PC-3 (cell line): ENCODE measurements around the gene IGSF9B. TPM values are rescaled to one million over a fixed set of nuclear protein-coding genes. Genes with fewer than 3 reads are reported as not detected.

Experiments used
- ATAC-seq: fragments of 200-7000 bp; cut with Tn5 transposase; 2 replicates; pipeline ENCODE4 v1.9.1; 2020; ENCODE audit warnings: mild to moderate bottlenecking, moderate library complexity
- BruUV-seq: library from RNA; stranded (reverse); fragments of 400-500 nt; replicated peaks from 2 replicates; lab custom pipeline; 2021; lab: Mats Ljungman, UMichigan
- CTCF ChIA-PET: fragments of 300-600 bp; sonication (Branson Sonifier 250); formaldehyde crosslinking; loops from one replicate; lab custom pipeline; 2022; ENCODE audit warnings: antibody characterized with exemption; lab: Charles Lee
- POLR2A ChIA-PET: fragments of 300-600 bp; sonication (Branson Sonifier 250); formaldehyde crosslinking; loops from one replicate; lab custom pipeline; 2022; ENCODE audit warnings: antibody characterized with exemption; ENCODE audit not compliant: unreplicated experiment; lab: Charles Lee
- DNase-seq: peaks from one replicate; pipeline ENCODE4 v3.0.0-alpha.2; 2015
- H2AFZ ChIP-seq: fragments of 300-600 bp; sonication (generic); 2 replicates; pipeline ENCODE4 v1.6.0; 2016; ENCODE audit warnings: antibody characterized with exemption, low read length
- H3F3A ChIP-seq: fragments of 300-600 bp; sonication (generic); one replicate; pipeline ENCODE4 v1.6.0; 2017; ENCODE audit warnings: antibody characterized with exemption, low read length, control low read depth, mild to moderate bottlenecking; ENCODE audit not compliant: unreplicated experiment
- H3K27ac ChIP-seq: fragments of 300-600 bp; sonication (generic); 2 replicates; pipeline ENCODE4 v1.5.1; 2016; ENCODE audit warnings: mild to moderate bottlenecking, low read length
- H3K27me3 ChIP-seq: fragments of 300-600 bp; sonication (generic); 2 replicates; pipeline ENCODE4 v1.6.1; 2016; ENCODE audit warnings: low read length, mixed read lengths
- H3K36me3 ChIP-seq: fragments of 300-600 bp; sonication (generic); 2 replicates; pipeline ENCODE4 v1.6.1; 2016; ENCODE audit warnings: low read depth, mixed run types, low read length, mixed read lengths
- H3K4me1 ChIP-seq: fragments of 300-600 bp; sonication (generic); 2 replicates; pipeline ENCODE4 v1.5.1; 2016; ENCODE audit warnings: low read length; ENCODE audit not compliant: insufficient read depth
- H3K4me2 ChIP-seq: fragments of 300-600 bp; sonication (generic); 2 replicates; pipeline ENCODE4 v1.6.0; 2016; ENCODE audit warnings: low read length
- H3K4me3 ChIP-seq: fragments of 300-600 bp; sonication (generic); 2 replicates; pipeline ENCODE4 v1.5.1; 2016; ENCODE audit warnings: mild to moderate bottlenecking, low read length, mixed read lengths
- H3K79me2 ChIP-seq: fragments of 300-600 bp; sonication (generic); 2 replicates; pipeline ENCODE4 v1.6.1; 2017; ENCODE audit warnings: low read length, mixed read lengths
- H3K9ac ChIP-seq: fragments of 300-600 bp; sonication (generic); 2 replicates; pipeline ENCODE4 v1.6.0; 2016; ENCODE audit warnings: mild to moderate bottlenecking, low read length
- H3K9me2 ChIP-seq: fragments of 300-600 bp; sonication (generic); replicated peaks from 2 replicates; pipeline ENCODE4 v1.6.1; 2016; ENCODE audit warnings: mixed run types, low read length, mixed read lengths
- H3K9me3 ChIP-seq: fragments of 300-600 bp; sonication (generic); 2 replicates; pipeline ENCODE4 v1.6.1; 2016; ENCODE audit warnings: low read length, mixed read lengths
- H4K20me1 ChIP-seq: fragments of 300-600 bp; sonication (generic); 2 replicates; pipeline ENCODE4 v1.6.1; 2016; ENCODE audit warnings: low read length, mixed read lengths
- EZH2 ChIP-seq: fragments of 300-600 bp; sonication (generic); IDR thresholded peaks from one replicate; pipeline ENCODE4 v1.6.1; 2017; ENCODE audit warnings: antibody characterized with exemption, mild to moderate bottlenecking, low read length; ENCODE audit not compliant: unreplicated experiment
- EZH2phosphoT487 ChIP-seq: fragments of 300-600 bp; sonication (generic); IDR thresholded peaks from 2 replicates; pipeline ENCODE4 v1.6.1; 2018; ENCODE audit warnings: mild to moderate bottlenecking, antibody characterized with exemption, low read length, borderline replicate concordance
- intact Hi-C: fragments of 100-400 bp; cut with micrococcal nuclease; formaldehyde crosslinking; loops from 2 replicates; pipeline ENCODE4 v1.9.0; 2023
- total RNA-seq: library from RNA; depleted of rRNA; stranded (reverse); fragments of >200 nt; gene quantifications from 2 replicates; pipeline ENCODE4 v1.2.3, GENCODE V29; 2014
- TF ChIP-seq, protein P1 (sequence below): fragments of 300-600 bp; sonication (generic); conservative IDR thresholded peaks from 2 replicates; pipeline ENCODE4 v1.5.1; 2017; ENCODE audit warnings: antibody characterized with exemption, low read depth, mild to moderate bottlenecking, low read length

IGSF9B gene
- total RNA-seq, 1 experiment from 2014 or later: 0.58 TPM

DNA sequence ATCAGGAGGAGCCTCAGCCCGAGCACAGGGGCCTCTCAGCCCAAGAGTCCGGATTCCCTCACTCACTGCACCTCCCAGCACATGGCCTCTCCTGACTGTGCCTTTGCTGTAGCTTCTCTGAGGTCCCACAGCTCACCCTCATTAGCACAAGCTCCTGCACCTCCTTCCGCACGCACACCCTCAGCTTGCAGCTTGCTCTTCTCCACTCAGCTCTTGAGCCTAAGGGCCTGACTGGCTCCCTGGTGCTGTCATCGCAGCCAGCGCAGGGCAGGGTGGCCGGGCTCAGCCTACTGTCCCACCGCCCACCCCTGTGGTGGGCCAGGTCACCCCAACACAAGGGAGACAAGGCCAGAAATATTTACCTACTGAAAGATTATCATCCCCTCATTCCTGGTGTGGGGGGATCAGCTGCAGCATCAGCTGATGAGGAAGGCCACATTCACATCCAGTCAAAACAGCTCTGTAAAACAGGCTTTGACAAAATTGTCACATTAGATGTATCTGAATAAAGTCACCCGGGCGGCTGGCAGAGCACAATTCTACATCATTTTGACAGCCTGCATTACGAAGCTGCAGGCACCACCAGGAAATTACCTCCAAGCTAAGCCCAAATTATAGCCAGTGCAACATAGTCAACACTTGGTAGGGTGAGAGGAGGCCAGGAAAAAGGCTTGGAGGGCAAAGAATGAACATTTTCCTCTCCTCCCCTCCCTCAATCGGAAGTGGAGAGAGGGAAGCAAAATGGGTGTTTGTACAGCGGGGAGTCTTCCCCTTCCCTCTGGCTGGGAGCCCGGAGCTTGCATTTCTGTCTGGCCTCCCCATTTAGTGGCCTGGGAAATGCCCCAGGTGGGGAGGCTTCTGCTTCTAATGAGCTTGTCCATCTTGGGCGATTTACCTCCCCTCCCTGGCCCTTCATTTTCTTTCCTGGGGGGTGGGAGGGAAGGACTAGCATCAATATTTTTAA lies 29.5 kb upstream of the IGSF9B start:
- ChIA-PET POLR2A (no interaction called here), CTCF (no interaction called here)
- no peak for ATAC-seq

GRCh38 chr11:133984828-133985227 lies 28.1 kb upstream of the IGSF9B start:
- no peak for TF ChIP-seq EZH2phosphoT487
- no peaks in the 10 kb centered on the region for H3F3A ChIP-seq
- no peak overlapping the region for H2AFZ ChIP-seq
- no peaks in the 10 kb centered on the region for H3K36me3 ChIP-seq
- no peak overlapping the region for H3K27ac ChIP-seq
- ATAC-seq: no peak
- H3K9me2 ChIP-seq: no peaks in the 10 kb centered on the region
- no TSS peak for BruUV-seq
- H3K4me1 ChIP-seq: no peaks in the 10 kb centered on the region
- no peaks in the 10 kb centered on the region for H3K79me2 ChIP-seq
- no peaks in the 10 kb centered on the region for H3K9me3 ChIP-seq
- no peak overlapping the region for H3K9ac ChIP-seq
- no peak overlapping the region for H3K4me3 ChIP-seq
- no peaks in the 10 kb centered on the region for H4K20me1 ChIP-seq
- ChIA-PET CTCF (no interaction called here), POLR2A (no interaction called here)
- intact Hi-C loops: no loop called here
- H3K27me3 ChIP-seq: peaks cover 71% of the 10 kb centered on the region
- no peak overlapping the region for H3K4me2 ChIP-seq
- no peak for DNase-seq

More for the DNA sequence above, 29.5 kb upstream of the IGSF9B start:
- Histone ChIP-seq H3K9me3 (no peaks in the 10 kb centered on the region), H3K79me2 (no peaks in the 10 kb centered on the region), H3K9ac (no peak overlapping the region), H3K9me2 (no peaks in the 10 kb centered on the region), H3K27me3 (peaks cover 81% of the 10 kb centered on the region), H3K4me1 (no peaks in the 10 kb centered on the region), H3F3A (no peaks in the 10 kb centered on the region), H3K4me3 (no peak overlapping the region), H4K20me1 (no peaks in the 10 kb centered on the region), H2AFZ (no peak overlapping the region), H3K27ac (no peak overlapping the region), H3K4me2 (no peak overlapping the region), H3K36me3 (no peaks in the 10 kb centered on the region)
- no TSS peak for BruUV-seq
- no peak for DNase-seq
- intact Hi-C loops: no loop called here
- TF ChIP-seq EZH2phosphoT487 (no peak), EZH2 (no peak)
- TF ChIP-seq, protein P1, sequence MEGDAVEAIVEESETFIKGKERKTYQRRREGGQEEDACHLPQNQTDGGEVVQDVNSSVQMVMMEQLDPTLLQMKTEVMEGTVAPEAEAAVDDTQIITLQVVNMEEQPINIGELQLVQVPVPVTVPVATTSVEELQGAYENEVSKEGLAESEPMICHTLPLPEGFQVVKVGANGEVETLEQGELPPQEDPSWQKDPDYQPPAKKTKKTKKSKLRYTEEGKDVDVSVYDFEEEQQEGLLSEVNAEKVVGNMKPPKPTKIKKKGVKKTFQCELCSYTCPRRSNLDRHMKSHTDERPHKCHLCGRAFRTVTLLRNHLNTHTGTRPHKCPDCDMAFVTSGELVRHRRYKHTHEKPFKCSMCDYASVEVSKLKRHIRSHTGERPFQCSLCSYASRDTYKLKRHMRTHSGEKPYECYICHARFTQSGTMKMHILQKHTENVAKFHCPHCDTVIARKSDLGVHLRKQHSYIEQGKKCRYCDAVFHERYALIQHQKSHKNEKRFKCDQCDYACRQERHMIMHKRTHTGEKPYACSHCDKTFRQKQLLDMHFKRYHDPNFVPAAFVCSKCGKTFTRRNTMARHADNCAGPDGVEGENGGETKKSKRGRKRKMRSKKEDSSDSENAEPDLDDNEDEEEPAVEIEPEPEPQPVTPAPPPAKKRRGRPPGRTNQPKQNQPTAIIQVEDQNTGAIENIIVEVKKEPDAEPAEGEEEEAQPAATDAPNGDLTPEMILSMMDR: no peak

GRCh38 chr11:133983660-133984316 lies 27.0 kb upstream of the IGSF9B start:
- intact Hi-C loops: no loop called here
- H3F3A ChIP-seq: no peaks in the 10 kb centered on the region
- H3K9ac ChIP-seq: no peak overlapping the region
- H3K36me3 ChIP-seq: no peaks in the 10 kb centered on the region
- peaks cover 68% of the 10 kb centered on the region for H3K27me3 ChIP-seq
- no peak overlapping the region for H3K4me2 ChIP-seq
- no peak overlapping the region for H2AFZ ChIP-seq
- no peak for TF ChIP-seq EZH2phosphoT487
- no peak for TF ChIP-seq EZH2
- TF ChIP-seq, protein P1: no peak
- POLR2A ChIA-PET: no interaction called here
- no peaks in the 10 kb centered on the region for H3K79me2 ChIP-seq
- ATAC-seq (no peak), DNase-seq (no peak)
- no peaks in the 10 kb centered on the region for H4K20me1 ChIP-seq
- no TSS peak for BruUV-seq
- no peaks in the 10 kb centered on the region for H3K9me3 ChIP-seq
- no peaks in the 10 kb centered on the region for H3K9me2 ChIP-seq
- no peak overlapping the region for H3K27ac ChIP-seq
- no peak overlapping the region for H3K4me3 ChIP-seq
- CTCF ChIA-PET: no interaction called here
- H3K4me1 ChIP-seq: no peaks in the 10 kb centered on the region
